ENCODE data around the gene ERBB2.
"Not testable (repeated sequence)": the region's sequence is repeated elsewhere in the genome, so short reads cannot be mapped to it uniquely, and the experiment has no call there.

The ERBB2 gene

GRCh38 chr17:39709998-39710964 lies 10.4 kb downstream of the ERBB2 start:
- DNase-seq (ENCODE audit: low read depth): no peak
- no peak overlapping the region for H3K4me3 ChIP-seq (ENCODE audit: low read depth, low read length)
- TF ChIP-seq POLR2A (IDR thresholded peaks at IDR 0.05; ENCODE audit: extremely low read depth, insufficient read length) (no peak), CTCF (IDR thresholded peaks at IDR 0.05; ENCODE audit: low read depth, low read length) (no peak), MAX (IDR thresholded peaks at IDR 0.05; ENCODE audit: low read depth, low read length) (no peak)

- not testable (repeated sequence) for H3K4me3 ChIP-seq (ENCODE audit: low read depth, low read length); DNase-seq (ENCODE audit: low read depth)
Measured at GRCh38 chr17:39711071-39711470, 11.2 kb downstream of the ERBB2 start.

- no peak for DNase-seq (ENCODE audit: low read depth)
- TF ChIP-seq MAX (IDR thresholded peaks at IDR 0.05; ENCODE audit: low read depth, low read length) (no peak), CTCF (IDR thresholded peaks at IDR 0.05; ENCODE audit: low read depth, low read length) (no peak), POLR2A (IDR thresholded peaks at IDR 0.05; ENCODE audit: extremely low read depth, insufficient read length) (no peak), MYC (IDR thresholded peaks at IDR 0.05; ENCODE audit: low read depth, low read length) (no peak)
Measured at GRCh38 chr17:39711851-39712250, 12.0 kb downstream of the ERBB2 start.

GRCh38 chr17:39714234-39714633 lies 14.4 kb downstream of the ERBB2 start:
- no peak for DNase-seq (ENCODE audit: low read depth)
- H3K4me3 ChIP-seq (ENCODE audit: low read depth, low read length): no peak overlapping the region
- TF ChIP-seq MAX (IDR thresholded peaks at IDR 0.05; ENCODE audit: low read depth, low read length): no peak
- no peak for TF ChIP-seq CTCF (IDR thresholded peaks at IDR 0.05; ENCODE audit: low read depth, low read length)

More at GRCh38 chr17:39711851-39712250, 12.0 kb downstream of the ERBB2 start:
- H3K4me3 ChIP-seq (ENCODE audit: low read depth, low read length): no peak overlapping the region

GRCh38 chr17:39715375-39716072 lies 15.7 kb downstream of the ERBB2 start:
- H3K4me3 ChIP-seq (ENCODE audit: low read depth, low read length): no peak overlapping the region
- TF ChIP-seq MAX (IDR thresholded peaks at IDR 0.05; ENCODE audit: low read depth, low read length): no peak
- no peak for TF ChIP-seq MYC (IDR thresholded peaks at IDR 0.05; ENCODE audit: low read depth, low read length)
- no peak for TF ChIP-seq CTCF (IDR thresholded peaks at IDR 0.05; ENCODE audit: low read depth, low read length)
- no peak for TF ChIP-seq POLR2A (IDR thresholded peaks at IDR 0.05; ENCODE audit: extremely low read depth, insufficient read length)
- no peak for DNase-seq (ENCODE audit: low read depth)

GRCh38 chr17:39716073-39716818 lies 16.4 kb downstream of the ERBB2 start:
- TF ChIP-seq MAX (IDR thresholded peaks at IDR 0.05; ENCODE audit: low read depth, low read length) (no peak), MYC (IDR thresholded peaks at IDR 0.05; ENCODE audit: low read depth, low read length) (no peak), POLR2A (IDR thresholded peaks at IDR 0.05; ENCODE audit: extremely low read depth, insufficient read length) (no peak), CTCF (IDR thresholded peaks at IDR 0.05; ENCODE audit: low read depth, low read length) (no peak)
- DNase-seq (ENCODE audit: low read depth): no peak
- no peak overlapping the region for H3K4me3 ChIP-seq (ENCODE audit: low read depth, low read length)
